HG02623 (cell line): ENCODE results near the gene ACTL6A.
A peak's percentile ranks its signal among the peaks of the same experiment; 100 is the strongest.

Experiments
- ATAC-seq: cut with Tn5 transposase; IDR thresholded peaks from one replicate; pipeline ENCODE4 v1.9.1; 2021; ENCODE audit warnings: moderate library complexity; ENCODE audit not compliant: unreplicated experiment

The ACTL6A gene

DNA sequence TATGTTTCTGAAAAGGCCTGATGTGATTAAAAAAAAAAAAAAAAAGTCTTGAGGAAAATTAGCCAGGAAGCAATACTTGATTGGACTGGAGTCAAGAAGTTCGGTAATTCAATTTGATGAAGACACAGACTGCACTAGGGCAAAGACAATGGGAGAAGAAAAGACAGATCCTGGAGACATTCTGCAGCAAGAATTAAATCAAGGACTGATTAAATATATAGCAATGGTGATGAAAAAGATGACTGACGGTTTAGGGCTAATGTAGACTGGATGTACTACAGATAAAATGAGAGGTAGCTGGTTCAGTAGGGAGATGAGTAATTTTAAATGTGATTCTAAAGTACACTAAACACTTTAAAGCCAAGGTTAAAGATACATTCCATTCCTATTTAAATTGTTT lies 27.9 kb downstream of the ACTL6A start:
- no peak for ATAC-seq

DNA sequence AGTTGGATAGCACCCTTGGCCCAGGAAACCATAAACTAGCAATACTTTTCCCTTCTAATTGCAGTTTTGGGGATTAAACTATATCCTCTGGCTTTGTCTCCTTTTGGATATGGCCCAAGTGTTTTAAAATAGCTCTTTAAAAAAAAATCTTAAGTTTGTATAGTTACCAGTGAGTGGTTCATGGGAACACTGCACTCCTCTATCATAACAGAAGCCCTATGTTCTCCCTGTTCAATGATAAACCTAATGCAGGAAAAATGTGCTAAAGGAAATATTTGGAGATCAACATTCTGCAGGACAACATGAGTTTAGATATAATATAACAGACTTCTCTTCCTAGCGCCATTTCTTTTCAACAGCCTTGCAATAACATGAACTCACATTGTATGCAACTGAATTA lies 28.6 kb downstream of the ACTL6A start:
- ATAC-seq, result no peak

DNA sequence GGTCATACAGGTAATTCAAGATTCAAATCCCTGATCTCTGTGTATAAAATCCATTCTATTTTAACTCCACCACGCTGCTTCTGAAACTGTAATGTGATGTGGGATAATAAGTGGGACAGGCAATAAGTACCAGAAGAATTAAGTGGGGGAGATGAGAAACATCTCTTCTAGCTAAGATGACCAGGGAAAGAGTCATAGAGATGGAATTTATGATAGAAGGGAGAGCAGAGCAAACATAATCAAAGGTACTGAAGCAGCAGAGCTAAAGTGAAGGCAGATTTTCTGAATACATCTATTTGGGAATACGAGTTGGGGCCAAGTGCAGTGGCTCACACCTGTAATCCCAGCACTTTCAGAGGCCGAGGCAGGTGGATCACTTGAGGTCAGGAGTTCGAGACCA lies 36.8 kb downstream of the ACTL6A start:
- no peak for ATAC-seq

DNA sequence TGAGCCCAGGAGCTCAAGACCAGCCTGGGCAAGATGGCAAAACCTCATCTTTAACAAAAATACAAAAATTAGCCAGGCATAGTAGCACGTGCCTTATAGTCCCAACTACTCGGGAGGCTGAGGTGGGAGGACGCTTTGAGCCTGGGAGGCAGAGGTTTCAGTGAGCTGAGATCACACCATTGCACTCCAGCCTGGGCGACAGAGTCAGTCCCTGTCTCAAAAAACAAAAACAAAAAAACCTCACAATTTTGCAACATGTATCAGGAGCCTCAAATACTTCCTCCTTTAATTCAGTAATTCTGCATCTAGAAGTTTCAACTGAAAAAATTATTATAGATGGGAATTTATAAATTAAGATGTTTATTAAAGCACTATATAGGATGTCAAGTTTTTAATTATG lies 40.6 kb downstream of the ACTL6A start:
- no peak for ATAC-seq

DNA sequence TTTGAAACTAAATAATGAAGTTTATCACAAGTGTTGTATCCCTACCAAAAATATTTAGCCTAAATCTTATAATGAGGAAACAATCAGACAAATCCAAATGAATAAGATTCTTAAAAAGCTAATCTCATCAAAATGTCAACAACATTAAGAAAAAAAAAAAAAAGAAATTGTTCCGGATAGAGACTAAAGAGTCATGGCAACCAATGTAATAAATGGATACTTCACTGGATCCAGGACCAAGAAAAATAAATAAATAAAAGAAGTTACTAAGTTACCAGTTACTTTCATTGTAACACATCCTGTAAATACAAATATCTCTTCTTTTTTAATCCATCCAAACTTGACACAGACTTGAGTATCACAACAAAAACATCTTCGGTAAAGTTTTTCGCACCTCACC lies 41.1 kb downstream of the ACTL6A start:
- ATAC-seq, result no peak

DNA sequence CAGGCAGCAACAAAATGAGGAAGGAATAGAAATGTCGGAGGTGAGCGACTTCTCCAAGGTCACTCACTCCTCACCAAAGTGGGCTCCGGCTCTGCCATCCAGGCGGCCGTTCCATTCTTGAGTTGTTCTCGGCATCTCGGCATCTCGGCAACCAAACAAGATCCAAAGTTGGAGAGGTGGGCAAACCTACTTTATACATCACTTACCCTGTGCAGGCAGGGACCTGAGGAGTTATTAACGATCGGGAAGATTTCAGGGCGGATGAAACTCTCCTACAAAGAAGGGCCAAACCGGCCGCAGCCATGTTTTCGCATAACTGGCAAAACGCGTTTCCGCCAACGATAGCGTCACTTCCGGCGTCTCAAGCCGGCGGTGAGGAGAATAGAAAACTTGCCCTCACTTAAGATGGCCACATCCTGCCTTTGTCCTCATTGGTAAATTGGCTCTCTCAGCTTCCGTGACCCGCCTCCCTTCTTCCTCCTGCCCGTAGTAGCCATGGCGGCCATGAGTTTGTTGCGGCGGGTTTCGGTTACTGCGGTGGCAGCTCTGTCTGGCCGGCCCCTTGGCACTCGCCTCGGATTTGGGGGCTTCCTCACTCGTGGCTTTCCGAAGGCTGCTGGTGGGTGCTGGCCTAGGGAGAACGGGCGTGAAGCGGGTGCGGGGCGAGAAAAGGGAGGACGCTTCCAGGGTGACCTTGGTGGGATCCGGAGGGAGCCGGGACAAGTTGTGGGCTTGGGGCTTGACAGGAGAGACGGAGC lies 41.8 kb downstream of the ACTL6A start, which contains the start of the genes MRPL47 and NDUFB5:
Gene MRPL47 (minus strand): TSS at position 318 of the 758 bp plus-strand sequence. CDS start 14 bp downstream, at position 304.
Gene NDUFB5 (plus strand): TSS at position 474 of the 758 bp plus-strand sequence. CDS start 22 bp downstream, at position 496.
- ATAC-seq, result peak; percentile 97

DNA sequence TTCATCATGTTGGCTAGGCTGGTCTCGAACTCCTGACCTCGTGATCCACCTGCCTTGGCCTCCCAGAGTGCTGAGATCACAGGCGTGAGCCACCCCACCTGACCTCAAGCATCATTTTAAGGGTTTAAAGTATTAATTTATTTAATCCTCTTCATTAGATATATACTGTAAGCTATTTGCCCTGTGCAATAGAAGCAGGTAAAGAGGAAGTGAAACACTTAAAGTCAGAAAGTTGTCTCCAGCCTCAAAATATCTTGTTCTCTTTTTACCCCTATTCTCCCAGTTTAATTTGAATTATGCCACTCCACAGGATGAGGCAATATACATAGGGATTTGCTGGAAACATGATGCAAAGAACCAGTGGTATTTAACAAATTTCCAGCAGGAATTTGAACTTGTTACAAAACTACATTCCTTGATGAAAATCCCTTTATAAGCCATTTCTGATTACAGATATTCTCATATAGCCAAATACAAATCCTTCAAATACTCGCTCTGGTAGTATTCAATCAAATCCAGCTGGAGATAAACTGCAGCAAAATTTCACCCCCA lies 43.9 kb downstream of the ACTL6A start:
- no peak for ATAC-seq

DNA sequence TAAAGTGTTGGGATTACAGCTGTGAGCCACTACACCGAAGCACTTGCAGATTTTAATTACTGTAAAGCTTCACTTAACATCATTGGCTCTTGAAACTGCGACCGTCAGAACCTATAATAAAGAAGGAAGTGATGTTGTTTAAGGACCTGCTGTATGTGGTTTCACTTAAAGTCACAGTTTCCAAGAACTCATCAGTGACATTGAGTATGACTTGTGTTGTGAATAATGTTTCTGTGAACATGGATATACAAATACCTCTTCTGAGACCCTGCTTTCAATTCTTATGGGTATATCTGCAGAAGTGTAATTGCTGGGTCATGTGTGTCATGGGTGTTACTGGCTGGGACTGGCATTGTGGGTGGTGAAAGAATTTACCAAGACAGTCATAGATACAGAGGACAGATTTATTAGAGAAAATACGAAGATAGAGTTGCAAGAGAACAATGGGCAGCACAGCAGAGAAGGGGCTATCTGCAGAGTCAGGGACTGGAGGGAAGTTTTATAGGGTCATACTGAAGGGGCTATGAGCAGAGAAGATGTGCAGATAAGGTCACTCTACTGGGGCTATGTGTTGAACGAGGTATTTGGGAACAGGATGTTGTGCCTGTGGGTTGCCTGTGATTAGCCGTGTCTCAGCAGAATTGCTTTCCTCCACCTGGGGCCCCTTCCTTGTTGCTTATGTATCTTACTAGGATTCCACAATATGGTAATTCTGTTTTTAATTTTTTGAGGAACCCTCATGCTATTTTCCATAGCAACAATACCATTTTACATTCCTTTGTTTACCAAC lies 46.4 kb downstream of the ACTL6A start:
- ATAC-seq, result peak; percentile 50

DNA sequence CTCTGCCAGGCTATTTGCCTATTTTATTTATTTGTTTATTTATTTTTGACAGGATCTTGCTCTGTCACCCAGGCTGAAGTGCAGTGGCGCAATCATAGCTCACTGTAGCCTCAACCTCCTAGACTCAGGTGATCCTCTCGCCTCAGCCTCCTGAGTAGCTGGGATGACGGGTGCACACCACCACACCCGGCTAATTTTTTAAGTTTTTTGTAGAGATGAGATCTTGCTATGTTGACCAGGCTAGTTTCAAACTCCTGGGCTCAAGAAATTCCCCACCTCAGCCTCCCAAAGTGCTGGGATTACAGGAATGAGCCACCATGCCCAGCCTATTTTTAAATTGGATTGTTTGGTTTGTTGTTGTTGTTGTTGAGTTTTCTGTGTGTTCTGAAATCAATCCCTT lies 47.3 kb downstream of the ACTL6A start:
- ATAC-seq, result no peak

DNA sequence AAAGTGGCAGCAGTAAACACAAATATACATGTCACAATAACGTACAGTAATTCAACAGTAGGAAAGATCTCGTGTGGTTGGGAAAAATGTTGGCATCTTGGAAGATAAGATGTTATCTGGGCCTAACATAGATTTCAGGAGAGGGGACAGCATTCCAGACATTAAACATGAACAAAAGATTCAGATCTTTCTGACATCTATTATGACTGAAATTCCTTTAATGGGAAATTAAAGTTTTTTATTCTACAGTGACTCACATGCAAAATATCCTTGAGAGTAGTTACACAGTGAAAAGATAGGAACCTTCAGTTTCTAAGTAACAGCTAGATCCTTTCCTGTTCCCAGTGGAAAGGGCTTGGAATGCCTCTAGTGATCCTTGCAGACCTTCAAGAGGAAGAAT lies 51.1 kb downstream of the ACTL6A start:
- ATAC-seq, result no peak

DNA sequence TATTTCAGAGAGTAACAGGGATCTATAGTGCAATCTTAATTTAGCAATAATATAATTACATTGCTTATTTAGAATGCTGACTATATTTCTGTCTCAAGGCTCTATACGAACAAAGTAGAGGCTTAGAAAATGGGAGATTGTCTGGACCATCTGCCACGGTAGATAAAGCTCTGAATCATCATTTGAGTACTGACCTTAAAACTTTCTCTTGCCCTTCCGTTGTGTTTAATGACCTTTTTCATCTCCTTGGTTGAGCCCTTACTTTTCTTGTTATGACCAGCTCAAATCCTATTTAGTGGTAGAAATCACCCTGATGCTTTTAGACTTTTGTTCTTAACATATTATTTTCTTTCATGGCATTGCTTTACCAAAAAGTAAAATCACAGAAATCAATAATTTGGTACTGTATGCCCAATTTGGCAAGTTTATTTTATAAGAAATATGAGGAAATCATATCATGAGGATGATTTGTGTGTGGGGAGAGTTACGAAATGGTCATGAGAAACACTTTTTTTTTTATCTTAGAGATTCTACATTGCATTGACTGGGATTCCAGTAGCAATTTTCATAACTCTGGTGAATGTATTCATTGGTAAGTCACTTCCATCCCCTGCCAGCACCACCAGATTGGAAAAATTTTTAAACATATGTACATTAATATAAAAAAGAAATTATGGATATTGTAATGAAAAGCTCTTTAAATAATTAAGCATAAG lies 52.9 kb downstream of the ACTL6A start:
- no peak for ATAC-seq

DNA sequence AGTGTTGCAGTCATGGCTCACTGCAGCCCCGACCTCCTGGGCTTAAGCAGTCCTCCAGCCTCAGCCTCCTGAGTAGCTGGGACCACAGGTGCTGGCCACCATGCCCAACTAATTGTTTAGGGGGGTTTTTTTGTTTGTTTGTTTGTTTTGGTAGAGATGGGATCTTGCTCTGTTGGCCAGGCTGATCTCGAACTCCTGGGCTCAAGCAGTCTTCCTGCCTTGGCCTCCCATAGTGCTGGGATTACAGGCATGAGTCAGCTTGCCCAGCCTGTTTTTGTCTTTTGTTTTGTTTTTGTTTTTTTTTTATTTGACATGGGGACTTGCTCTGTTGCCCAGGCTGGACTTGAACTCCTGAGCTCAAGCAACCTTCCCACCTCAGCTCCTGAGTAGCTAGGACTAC lies 59.3 kb downstream of the ACTL6A start:
- no peak for ATAC-seq

DNA sequence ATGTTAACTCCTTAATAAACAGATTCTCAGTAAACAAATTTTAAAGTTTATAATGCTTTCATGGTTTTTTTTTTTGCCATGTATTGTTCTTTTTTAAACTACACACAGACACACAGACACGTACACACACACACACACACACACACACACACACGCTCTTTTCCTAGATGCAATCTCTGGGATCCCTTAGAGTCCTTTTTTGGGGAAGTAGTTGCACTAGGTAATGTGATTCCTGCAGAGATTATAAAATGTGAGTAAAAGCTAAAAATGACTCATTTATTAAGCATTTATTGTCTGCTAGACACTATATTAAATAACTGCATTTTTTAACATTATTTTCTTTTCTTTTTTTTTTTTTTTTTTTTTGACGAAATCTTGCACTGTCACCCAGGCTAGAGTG lies 61.7 kb downstream of the ACTL6A start:
- ATAC-seq, result no peak

DNA sequence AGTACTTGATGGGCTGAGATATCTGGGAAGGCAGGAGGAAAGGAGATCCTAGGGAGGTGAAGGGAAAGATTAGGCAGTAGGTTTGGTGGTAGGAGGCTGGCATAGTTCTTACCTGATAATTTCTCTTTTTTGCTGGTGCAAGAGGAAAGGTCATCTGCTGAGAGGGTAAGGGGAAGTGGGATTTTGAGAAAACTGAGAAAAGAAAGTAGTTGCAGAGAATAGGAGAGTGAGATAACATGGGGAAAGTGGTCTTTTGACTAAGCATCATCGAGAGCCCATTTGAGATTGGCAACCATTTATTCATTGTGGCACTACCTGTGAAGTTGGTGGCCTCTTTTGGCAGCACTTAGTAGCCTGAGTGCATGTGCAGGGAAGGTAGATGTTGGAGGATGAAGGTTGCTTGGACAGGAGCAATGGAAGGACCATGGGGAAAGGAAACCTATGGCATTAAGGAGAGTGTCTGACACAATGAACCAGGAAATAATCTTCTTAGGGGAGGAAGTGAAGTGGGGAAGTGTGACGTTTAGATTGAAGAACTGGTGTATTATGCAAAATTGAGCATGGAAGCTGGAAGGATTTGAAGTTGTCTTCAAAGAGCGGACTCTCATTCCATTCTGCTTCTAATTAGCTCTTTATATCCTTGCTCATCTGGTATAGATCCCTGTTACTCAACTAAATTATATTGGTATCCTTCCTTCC lies 68.2 kb downstream of the ACTL6A start:
- ATAC-seq, result no peak
